CD4-positive, alpha-beta memory T cell (primary cell): Measurements from ENCODE around the gene GNAZ. TPM values are rescaled to one million over a fixed set of nuclear protein-coding genes. Genes with fewer than 3 reads are reported as not detected.

Experiments
- CTCF ChIA-PET: fragments of 350-600 bp; sonication (Branson Sonifier 250); formaldehyde crosslinking; loops from one replicate; lab custom pipeline; 2021; ENCODE audit warnings: inconsistent platforms; ENCODE audit not compliant: partially characterized antibody; lab: Charles Lee
- POLR2A ChIA-PET: fragments of 350-600 bp; sonication (Branson Sonifier 250); formaldehyde crosslinking; loops from one replicate; lab custom pipeline; 2021; ENCODE audit not compliant: partially characterized antibody; lab: Charles Lee
- DNase-seq, 5 donors: peaks; one replicate each; pipeline versions ENCODE4 v3.0.0 to v3.0.0-alpha.2; 2020 to 2022; ENCODE audit warnings: mixed read lengths in 1 of 5
- H3K27ac ChIP-seq: one replicate; pipeline ENCODE4 v1.7.0; 2013; ENCODE audit warnings: low read depth, low read length
- H3K27me3 ChIP-seq: 2 replicates; pipeline ENCODE4 v1.7.0; 2013; ENCODE audit warnings: mild to moderate bottlenecking, low read length, moderate library complexity; ENCODE audit not compliant: insufficient read depth
- H3K36me3 ChIP-seq: 2 replicates; pipeline ENCODE4 v1.7.0; 2013; ENCODE audit warnings: mild to moderate bottlenecking, low read length, moderate library complexity; ENCODE audit not compliant: insufficient read depth
- H3K4me1 ChIP-seq: 2 replicates; pipeline ENCODE4 v1.7.0; 2013; ENCODE audit warnings: mild to moderate bottlenecking, low read length, moderate library complexity; ENCODE audit not compliant: insufficient read depth
- H3K4me3 ChIP-seq, 2 donors: one replicate each; pipeline ENCODE4 v1.7.0; 2013; ENCODE audit warnings: low read length in 2 of 2, mild to moderate bottlenecking in 1 of 2
- H3K9me3 ChIP-seq, 2 donors: one replicate each; pipeline ENCODE4 v1.7.0; 2013; ENCODE audit warnings: low read length in 2 of 2, control low read depth in 1 of 2; ENCODE audit not compliant: control insufficient read depth in 1 of 2
- H3K27ac Mint-ChIP-seq, 7 donors: one replicate each; pipeline ENCODE4 v1.8.0; 2020 to 2021; ENCODE audit warnings: mixed read lengths in 7 of 7, mild to moderate bottlenecking in 6 of 7, inconsistent platforms in 3 of 7, moderate library complexity in 3 of 7
- H3K27me3 Mint-ChIP-seq, 2 donors: one replicate each; pipeline ENCODE4 v1.8.0; 2020 to 2021; ENCODE audit warnings: mixed read lengths in 2 of 2
- H3K36me3 Mint-ChIP-seq, 2 donors: one replicate each; pipeline ENCODE4 v1.8.0; 2020 to 2021; ENCODE audit warnings: mixed read lengths in 2 of 2, inconsistent platforms in 1 of 2, mild to moderate bottlenecking in 1 of 2
- H3K4me1 Mint-ChIP-seq, 4 donors: one replicate each; pipeline ENCODE4 v1.8.0; 2020 to 2021; ENCODE audit warnings: mixed read lengths in 4 of 4, mild to moderate bottlenecking in 1 of 4
- H3K4me3 Mint-ChIP-seq, 8 donors: one replicate each; pipeline ENCODE4 v1.8.0; 2020 to 2021; ENCODE audit warnings: mixed read lengths in 8 of 8, mild to moderate bottlenecking in 7 of 8, moderate library complexity in 6 of 8, inconsistent platforms in 3 of 8
- H3K9me3 Mint-ChIP-seq, 8 donors: one replicate each; pipeline ENCODE4 v1.8.0; 2020 to 2021; ENCODE audit warnings: mixed read lengths in 8 of 8, mild to moderate bottlenecking in 5 of 8, inconsistent platforms in 3 of 8, moderate library complexity in 1 of 8
- intact Hi-C: fragments of 100-400 bp; cut with micrococcal nuclease; formaldehyde crosslinking; loops from one replicate; pipeline ENCODE4 v1.15.1; 2023
- polyA plus RNA-seq, 2 donors: library from polyadenylated mRNA; unstranded; fragments of 300-500 nt; fragmentation: Illumina TruSeq; gene quantifications; one replicate each; pipeline ENCODE4 v1.2.3, GENCODE V29; 2021
- total RNA-seq, 2 experiments: library from RNA; stranded (reverse); gene quantifications; one replicate each; pipeline ENCODE4 v1.2.3, GENCODE V29; 2021

GNAZ gene
- total and polyA plus RNA-seq, 4 experiments from 2014 or later = 0.05 to 0.76 (median 0.36) TPM; not detected in 1

DNA sequence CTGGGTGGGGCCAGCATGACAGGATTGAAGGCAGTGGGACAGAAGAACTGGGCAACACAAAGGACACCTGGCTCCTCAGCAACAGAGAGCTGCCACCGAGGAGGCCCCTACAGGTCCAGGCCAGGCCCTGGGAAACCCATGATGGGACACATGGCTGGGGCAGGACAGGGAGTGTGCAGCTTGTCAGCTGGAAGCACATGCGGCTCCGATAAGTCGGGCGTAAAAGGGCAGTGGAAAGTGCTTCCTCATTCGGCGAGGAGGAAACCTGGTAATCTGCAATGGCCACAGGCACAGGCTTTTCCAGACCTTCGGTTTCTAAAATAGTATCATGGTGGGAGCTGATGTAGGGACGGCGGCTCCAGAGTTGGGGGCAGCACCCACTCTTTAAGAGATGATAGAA is 16.5 kb downstream of the GNAZ start:
- Histone ChIP-seq H3K27me3 (no peaks in the 10 kb centered on the region), H3K27ac (no peak overlapping the region), H3K4me1 (peaks cover 11% of the 10 kb centered on the region), H3K4me3 (no peak overlapping the region), H3K36me3 (no peaks in the 10 kb centered on the region), H3K9me3 (no peaks in the 10 kb centered on the region)
- no peaks in the 10 kb centered on the region for H3K9me3 Mint-ChIP-seq
- no peak overlapping the region for H3K4me3 Mint-ChIP-seq
- peaks cover 3 to 11% (median 3%) of the 10 kb centered on the region in 4 donors for H3K4me1 Mint-ChIP-seq
- H3K27ac Mint-ChIP-seq = no peak overlapping the region
- no peaks in the 10 kb centered on the region for H3K36me3 Mint-ChIP-seq
- intact Hi-C loops = no loop called here
- ChIA-PET POLR2A (no interaction called here), CTCF (no interaction called here)
- H3K27me3 Mint-ChIP-seq = no peaks in the 10 kb centered on the region
- DNase-seq = no peak

- CTCF ChIA-PET = interaction anchor here (0.7 kb wide), 1 partner anchor 502 kb away, joined by 3 read pairs; no protein-coding TSS in a partner anchor
Observed at GRCh38 chr22:23088199-23088604, 17.9 kb downstream of the GNAZ start.

GRCh38 chr22:23089010-23089409 is 18.7 kb downstream of the GNAZ start:
- Histone ChIP-seq H3K4me1 (peaks cover 11% of the 10 kb centered on the region), H3K27me3 (no peaks in the 10 kb centered on the region), H3K27ac (no peak overlapping the region), H3K36me3 (no peaks in the 10 kb centered on the region), H3K9me3 (no peaks in the 10 kb centered on the region), H3K4me3 (no peak overlapping the region)
- ChIA-PET POLR2A (no interaction called here), CTCF (no interaction called here)
- Mint-ChIP-seq H3K4me3 (no peak overlapping the region), H3K9me3 (no peaks in the 10 kb centered on the region), H3K27me3 (no peaks in the 10 kb centered on the region), H3K27ac (peak overlapping the region in 1 of 7 donors; percentile 57), H3K4me1 (peaks cover 3 to 11% (median 3%) of the 10 kb centered on the region in 4 donors), H3K36me3 (no peaks in the 10 kb centered on the region)
- no peak for DNase-seq
- intact Hi-C loops = no loop called here

More at GRCh38 chr22:23088199-23088604, 17.9 kb downstream of the GNAZ start:
- H3K27ac Mint-ChIP-seq = peak overlapping the region in 4 of 7 donors; percentile 1 to 66 (median 18)
- no peaks in the 10 kb centered on the region for H3K27me3 Mint-ChIP-seq
- Histone ChIP-seq H3K9me3 (no peaks in the 10 kb centered on the region), H3K36me3 (no peaks in the 10 kb centered on the region), H3K27ac (no peak overlapping the region), H3K4me3 (no peak overlapping the region), H3K4me1 (peaks cover 11% of the 10 kb centered on the region), H3K27me3 (no peaks in the 10 kb centered on the region)
- no peaks in the 10 kb centered on the region for H3K9me3 Mint-ChIP-seq
- POLR2A ChIA-PET = no interaction called here
- DNase-seq = peak in 1 of 5 donors; percentile 7
- intact Hi-C loops = no loop called here
- no peak overlapping the region for H3K4me3 Mint-ChIP-seq
- H3K36me3 Mint-ChIP-seq = no peaks in the 10 kb centered on the region
- peaks cover 3 to 11% (median 3%) of the 10 kb centered on the region in 4 donors for H3K4me1 Mint-ChIP-seq

DNA sequence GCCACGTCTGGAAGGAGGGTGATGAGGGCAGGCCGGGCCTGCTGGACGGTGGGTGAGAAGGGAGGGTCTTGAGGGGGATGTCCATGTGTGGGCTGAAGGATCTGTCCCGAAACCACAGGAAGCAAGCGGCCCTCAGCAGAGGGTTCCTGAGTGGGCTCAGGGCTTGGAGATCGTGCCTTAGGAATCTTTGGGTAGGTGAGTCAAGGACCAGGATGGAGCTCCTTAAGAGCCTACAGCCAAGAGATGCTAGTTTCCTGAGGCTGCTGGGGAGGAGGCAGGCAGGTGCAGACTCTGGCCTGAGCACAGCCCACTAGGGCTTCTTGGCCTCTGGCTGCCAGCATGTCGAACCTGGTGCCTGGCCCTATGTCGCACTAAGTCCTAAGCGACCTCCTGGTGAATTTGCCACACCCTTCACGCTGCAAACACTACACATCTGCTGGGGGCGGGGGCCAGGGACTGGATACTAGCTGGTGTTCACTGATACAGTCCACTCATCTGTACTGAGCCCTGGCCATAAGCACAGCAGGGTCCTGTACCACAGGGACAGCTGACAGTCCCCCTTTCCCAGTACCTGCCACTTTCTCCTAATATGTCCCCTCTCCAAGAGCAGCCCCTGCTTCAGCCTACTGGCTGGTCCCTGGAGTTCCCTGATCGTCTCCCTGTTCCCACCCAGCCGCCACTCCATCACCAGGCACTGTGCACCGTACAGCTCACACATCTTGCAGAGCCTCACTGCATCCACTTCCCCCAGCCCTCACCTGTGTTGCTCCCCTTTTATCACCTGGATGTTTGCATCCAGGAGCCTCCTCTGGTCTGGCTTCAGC is 19.5 kb downstream of the GNAZ start:
- no peaks in the 10 kb centered on the region for H3K36me3 Mint-ChIP-seq
- no peaks in the 10 kb centered on the region for H3K9me3 ChIP-seq
- no peak overlapping the region for H3K4me3 Mint-ChIP-seq
- no peaks in the 10 kb centered on the region for H3K27me3 Mint-ChIP-seq
- peaks cover 3 to 11% (median 3%) of the 10 kb centered on the region in 4 donors for H3K4me1 Mint-ChIP-seq
- intact Hi-C loops = no loop called here
- H3K27me3 ChIP-seq = no peaks in the 10 kb centered on the region
- H3K27ac Mint-ChIP-seq = no peak overlapping the region
- peaks cover 11% of the 10 kb centered on the region for H3K4me1 ChIP-seq
- H3K9me3 Mint-ChIP-seq = no peaks in the 10 kb centered on the region
- CTCF ChIA-PET = no interaction called here
- POLR2A ChIA-PET = no interaction called here
- no peak overlapping the region for H3K27ac ChIP-seq
- DNase-seq = no peak
- no peak overlapping the region for H3K4me3 ChIP-seq
- H3K36me3 ChIP-seq = no peaks in the 10 kb centered on the region

DNA sequence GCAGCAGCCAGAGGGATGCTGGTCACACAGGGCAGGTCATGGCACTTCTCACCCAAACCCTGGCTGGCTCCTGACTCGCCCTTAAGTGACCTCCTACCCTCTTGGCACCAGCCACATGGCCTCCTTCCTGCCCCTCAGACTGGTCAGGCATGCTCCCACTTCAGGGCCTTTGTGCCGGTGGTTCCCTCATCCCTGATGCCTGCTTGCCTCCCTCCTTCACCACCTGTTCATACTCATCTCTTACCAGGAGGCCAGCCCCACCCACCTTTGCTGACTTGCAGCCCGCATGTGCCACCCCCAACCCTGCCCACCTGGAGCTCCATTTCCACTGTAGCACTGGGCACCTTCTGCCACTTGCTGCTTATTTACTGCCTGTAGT is 20.1 kb downstream of the GNAZ start:
- no peak overlapping the region for H3K4me3 ChIP-seq
- Mint-ChIP-seq H3K36me3 (no peaks in the 10 kb centered on the region), H3K27ac (no peak overlapping the region), H3K4me1 (peaks cover 3 to 11% (median 3%) of the 10 kb centered on the region in 4 donors), H3K4me3 (no peak overlapping the region), H3K27me3 (no peaks in the 10 kb centered on the region), H3K9me3 (no peaks in the 10 kb centered on the region)
- no peaks in the 10 kb centered on the region for H3K27me3 ChIP-seq
- no peak for DNase-seq
- ChIA-PET POLR2A (no interaction called here), CTCF (no interaction called here)
- no peaks in the 10 kb centered on the region for H3K36me3 ChIP-seq
- H3K27ac ChIP-seq = no peak overlapping the region
- intact Hi-C loops = no loop called here
- H3K9me3 ChIP-seq = no peaks in the 10 kb centered on the region
- H3K4me1 ChIP-seq = peaks cover 11% of the 10 kb centered on the region

DNA sequence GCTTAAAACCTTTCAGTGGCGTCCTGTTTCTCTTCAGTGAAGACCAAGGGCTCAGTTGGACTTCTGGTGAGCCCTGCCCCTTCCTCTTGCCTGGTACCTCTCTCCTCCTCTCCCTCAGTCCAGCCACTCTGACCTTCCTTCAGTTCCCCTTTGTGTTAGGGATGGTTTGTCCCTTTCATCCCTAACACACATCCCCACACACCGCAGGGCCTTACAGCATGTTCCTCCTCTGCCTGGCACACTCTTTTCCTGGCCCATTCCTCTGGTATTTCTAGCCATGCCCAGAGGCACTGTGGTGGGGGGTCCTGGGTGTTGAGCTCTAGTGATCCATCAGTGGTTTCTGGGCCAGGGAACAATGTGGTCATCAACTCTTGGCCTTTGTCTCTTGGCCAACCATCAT is 21.4 kb downstream of the GNAZ start:
- H3K36me3 ChIP-seq = no peaks in the 10 kb centered on the region
- no peak for DNase-seq
- H3K36me3 Mint-ChIP-seq = no peaks in the 10 kb centered on the region
- no peak overlapping the region for H3K4me3 Mint-ChIP-seq
- no peak overlapping the region for H3K4me3 ChIP-seq
- H3K9me3 Mint-ChIP-seq = no peaks in the 10 kb centered on the region
- peaks cover 8% of the 10 kb centered on the region for H3K4me1 ChIP-seq
- no peak overlapping the region for H3K27ac Mint-ChIP-seq
- H3K27me3 ChIP-seq = no peaks in the 10 kb centered on the region
- no peaks in the 10 kb centered on the region for H3K9me3 ChIP-seq
- no peak overlapping the region for H3K27ac ChIP-seq
- ChIA-PET POLR2A (no interaction called here), CTCF (no interaction called here)
- H3K4me1 Mint-ChIP-seq = peaks cover 3 to 11% (median 3%) of the 10 kb centered on the region in 4 donors
- no peaks in the 10 kb centered on the region for H3K27me3 Mint-ChIP-seq
- intact Hi-C loops = no loop called here

DNA sequence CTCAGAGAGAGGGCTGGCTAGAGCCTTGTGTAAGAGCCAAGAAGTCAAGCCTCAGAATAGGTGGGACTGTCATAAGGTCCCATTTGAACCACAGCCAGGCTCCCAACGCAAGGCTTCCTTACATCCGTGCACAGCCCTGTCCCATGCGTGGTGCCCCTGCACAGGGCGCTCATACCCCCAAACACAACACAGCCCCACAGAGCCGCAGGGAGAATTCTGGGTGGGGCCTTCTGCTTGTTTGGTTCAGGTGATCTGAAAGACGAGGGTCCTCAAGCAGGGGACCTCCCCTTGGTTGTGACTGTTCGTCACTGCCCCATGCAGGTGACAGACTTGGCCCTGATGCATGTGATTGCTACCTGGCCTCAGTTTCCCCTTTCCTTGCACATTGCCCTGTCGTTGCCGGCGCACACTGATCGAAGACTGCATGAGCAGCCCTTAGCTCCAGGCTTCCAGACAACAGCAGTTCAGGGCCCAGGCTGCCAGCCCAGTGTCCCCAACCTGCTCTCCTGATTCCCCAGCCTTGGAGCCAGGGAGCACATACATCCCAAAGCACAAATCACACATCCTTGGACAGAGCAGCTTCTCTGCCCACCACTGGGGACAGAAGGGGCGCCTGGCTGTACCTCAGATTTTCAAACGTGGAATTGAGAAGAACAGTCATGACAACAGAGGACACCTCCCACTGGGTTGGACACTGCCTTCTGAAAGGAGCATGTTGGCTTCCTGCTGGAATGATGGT is 22.1 kb downstream of the GNAZ start:
- Mint-ChIP-seq H3K27me3 (no peaks in the 10 kb centered on the region), H3K36me3 (no peaks in the 10 kb centered on the region), H3K4me1 (peaks cover 3 to 9% (median 3%) of the 10 kb centered on the region in 4 donors), H3K27ac (no peak overlapping the region), H3K9me3 (no peaks in the 10 kb centered on the region), H3K4me3 (no peak overlapping the region)
- H3K36me3 ChIP-seq = no peaks in the 10 kb centered on the region
- H3K27ac ChIP-seq = no peak overlapping the region
- CTCF ChIA-PET = no interaction called here
- DNase-seq = no peak
- intact Hi-C loops = no loop called here
- no peak overlapping the region for H3K4me3 ChIP-seq
- peaks cover 8% of the 10 kb centered on the region for H3K4me1 ChIP-seq
- H3K9me3 ChIP-seq = no peaks in the 10 kb centered on the region
- H3K27me3 ChIP-seq = no peaks in the 10 kb centered on the region
- POLR2A ChIA-PET = no interaction called here
